ENCODE measurements around the gene CTNND1.

CTNND1 gene

GRCh38 chr11:57764972-57765371 lies 3.4 kb downstream of the CTNND1 start:
- in situ Hi-C loops (cut with HindIII; ENCODE audit: low pct_unique_long_range_greater_than_20kb, low sequenced_read_pairs): no loop called here
- DNase-seq (ENCODE audit: low read depth in 1 of 2, low spot score in 1 of 2): peak in 1 of 2 experiments; percentile 42
- TF ChIP-seq JUND (IDR thresholded peaks at IDR 0.05; ENCODE audit: low read depth): no peak

- no peak for DNase-seq (ENCODE audit: low read depth in 1 of 2, low spot score in 1 of 2)
- in situ Hi-C loops (cut with HindIII; ENCODE audit: low pct_unique_long_range_greater_than_20kb, low sequenced_read_pairs): no loop called here
- TF ChIP-seq JUND (IDR thresholded peaks at IDR 0.05; ENCODE audit: low read depth): no peak
These were observed 9.2 kb downstream of the CTNND1 start for GRCh38 chr11:57770793-57771192.

- no peak for TF ChIP-seq JUND (IDR thresholded peaks at IDR 0.05; ENCODE audit: low read depth)
- in situ Hi-C loops (cut with HindIII; ENCODE audit: low pct_unique_long_range_greater_than_20kb, low sequenced_read_pairs): no loop called here
These were observed 9.8 kb downstream of the CTNND1 start for GRCh38 chr11:57771365-57771764.

GRCh38 chr11:57772562-57772961 lies 11.0 kb downstream of the CTNND1 start:
- in situ Hi-C loops (cut with HindIII; ENCODE audit: low pct_unique_long_range_greater_than_20kb, low sequenced_read_pairs): no loop called here
- TF ChIP-seq JUND (IDR thresholded peaks at IDR 0.05; ENCODE audit: low read depth): no peak
- DNase-seq (ENCODE audit: low read depth in 1 of 2, low spot score in 1 of 2): peak in 1 of 2 experiments; percentile 59

More at GRCh38 chr11:57771365-57771764, 9.8 kb downstream of the CTNND1 start:
- no peak for DNase-seq (ENCODE audit: low read depth in 1 of 2, low spot score in 1 of 2)

- no peak for DNase-seq (ENCODE audit: low read depth in 1 of 2, low spot score in 1 of 2)
- no peak for TF ChIP-seq JUND (IDR thresholded peaks at IDR 0.05; ENCODE audit: low read depth)
- in situ Hi-C loops (cut with HindIII; ENCODE audit: low pct_unique_long_range_greater_than_20kb, low sequenced_read_pairs): no loop called here
These were observed 11.5 kb downstream of the CTNND1 start for GRCh38 chr11:57773026-57773598.

- in situ Hi-C loops (cut with HindIII; ENCODE audit: low pct_unique_long_range_greater_than_20kb, low sequenced_read_pairs): no loop called here
- TF ChIP-seq JUND (IDR thresholded peaks at IDR 0.05; ENCODE audit: low read depth): no peak
- DNase-seq (ENCODE audit: low read depth in 1 of 2, low spot score in 1 of 2): peak in 1 of 2 experiments; percentile 54
These were observed 13.9 kb downstream of the CTNND1 start for GRCh38 chr11:57775491-57775890.

- no peak for TF ChIP-seq JUND (IDR thresholded peaks at IDR 0.05; ENCODE audit: low read depth)
- in situ Hi-C loops (cut with HindIII; ENCODE audit: low pct_unique_long_range_greater_than_20kb, low sequenced_read_pairs): no loop called here
- DNase-seq (ENCODE audit: low read depth in 1 of 2, low spot score in 1 of 2): peak in 1 of 2 experiments; percentile 31
These were observed 14.5 kb downstream of the CTNND1 start for GRCh38 chr11:57776031-57776521.

- DNase-seq (ENCODE audit: low read depth in 1 of 2, low spot score in 1 of 2): no peak
- no peak for TF ChIP-seq JUND (IDR thresholded peaks at IDR 0.05; ENCODE audit: low read depth)
These were observed 15.1 kb downstream of the CTNND1 start for GRCh38 chr11:57776577-57777210.

GRCh38 chr11:57777969-57778317 lies 16.3 kb downstream of the CTNND1 start:
- peak in 1 of 2 experiments; percentile 42 for DNase-seq (ENCODE audit: low read depth in 1 of 2, low spot score in 1 of 2)
- in situ Hi-C loops (cut with HindIII; ENCODE audit: low pct_unique_long_range_greater_than_20kb, low sequenced_read_pairs): no loop called here
- no peak for TF ChIP-seq JUND (IDR thresholded peaks at IDR 0.05; ENCODE audit: low read depth)

More at GRCh38 chr11:57776577-57777210, 15.1 kb downstream of the CTNND1 start:
- in situ Hi-C loops (cut with HindIII; ENCODE audit: low pct_unique_long_range_greater_than_20kb, low sequenced_read_pairs): no loop called here

- TF ChIP-seq JUND (IDR thresholded peaks at IDR 0.05; ENCODE audit: low read depth): no peak
- DNase-seq (ENCODE audit: low read depth in 1 of 2, low spot score in 1 of 2): peak in 1 of 2 experiments; percentile 93
These were observed 16.9 kb downstream of the CTNND1 start for GRCh38 chr11:57778318-57779037.

GRCh38 chr11:57779276-57779675 lies 17.7 kb downstream of the CTNND1 start:
- peak; percentile 58 to 94 for DNase-seq (ENCODE audit: low read depth in 1 of 2, low spot score in 1 of 2)
- no peak; the same call in 1 of the 2 replicates for TF ChIP-seq JUND (IDR thresholded peaks at IDR 0.05; ENCODE audit: low read depth)

More at GRCh38 chr11:57778318-57779037, 16.9 kb downstream of the CTNND1 start:
- in situ Hi-C loops (cut with HindIII; ENCODE audit: low pct_unique_long_range_greater_than_20kb, low sequenced_read_pairs): no loop called here

GRCh38 chr11:57781529-57781943 lies 19.9 kb downstream of the CTNND1 start:
- DNase-seq (ENCODE audit: low read depth in 1 of 2, low spot score in 1 of 2): peak; percentile 53 to 95
- in situ Hi-C loops (cut with HindIII; ENCODE audit: low pct_unique_long_range_greater_than_20kb, low sequenced_read_pairs): no loop called here
- TF ChIP-seq JUND (IDR thresholded peaks at IDR 0.05; ENCODE audit: low read depth): peak; percentile 80

More at GRCh38 chr11:57779276-57779675, 17.7 kb downstream of the CTNND1 start:
- in situ Hi-C loops (cut with HindIII; ENCODE audit: low pct_unique_long_range_greater_than_20kb, low sequenced_read_pairs): no loop called here

- no peak for TF ChIP-seq JUND (IDR thresholded peaks at IDR 0.05; ENCODE audit: low read depth)
- in situ Hi-C loops (cut with HindIII; ENCODE audit: low pct_unique_long_range_greater_than_20kb, low sequenced_read_pairs): no loop called here
- no peak for DNase-seq (ENCODE audit: low read depth in 1 of 2, low spot score in 1 of 2)
These were observed 23.5 kb downstream of the CTNND1 start for GRCh38 chr11:57785072-57785471.
